HG03175 (cell line): Measurements from ENCODE around the gene TTLL12.
"Not testable (repeated sequence)": the region's sequence is repeated elsewhere in the genome, so short reads cannot be mapped to it uniquely, and the experiment has no call there.

Experiments used
- ATAC-seq: cut with Tn5 transposase; IDR thresholded peaks from one replicate; pipeline ENCODE4 v1.9.1; 2021; ENCODE audit warnings: mild to moderate bottlenecking, moderate library complexity; ENCODE audit not compliant: unreplicated experiment

TTLL12 gene

GRCh38 chr22:43157874-43158546 is 28.9 kb downstream of the TTLL12 start:
- ATAC-seq = no peak

GRCh38 chr22:43156413-43156812 is 30.5 kb downstream of the TTLL12 start:
- no peak for ATAC-seq

GRCh38 chr22:43155789-43156188 is 31.1 kb downstream of the TTLL12 start:
- ATAC-seq = no peak

GRCh38 chr22:43154887-43155536 is 31.9 kb downstream of the TTLL12 start:
- no peak for ATAC-seq

GRCh38 chr22:43153899-43154298 is 33.0 kb downstream of the TTLL12 start:
- no peak for ATAC-seq

- no peak for ATAC-seq
Observed at GRCh38 chr22:43152357-43153071, 34.4 kb downstream of the TTLL12 start.

GRCh38 chr22:43152003-43152356 is 35.0 kb downstream of the TTLL12 start:
- ATAC-seq = no peak

GRCh38 chr22:43151251-43152002 is 35.5 kb downstream of the TTLL12 start, which contains the start of gene TSPO:
TSS of gene TSPO (plus strand) at chr22:43151559. CDS start at chr22:43159239, 7,680 bp downstream.
- no peak for ATAC-seq

- ATAC-seq = no peak
Observed at GRCh38 chr22:43150731-43151206, 36.2 kb downstream of the TTLL12 start.

GRCh38 chr22:43148581-43148980 is 38.4 kb downstream of the TTLL12 start:
- ATAC-seq = no peak

GRCh38 chr22:43147821-43148220 is 39.1 kb downstream of the TTLL12 start:
- ATAC-seq = no peak

GRCh38 chr22:43146332-43146731 is 40.6 kb downstream of the TTLL12 start:
- not testable (repeated sequence) for ATAC-seq

GRCh38 chr22:43145371-43145770 is 41.6 kb downstream of the TTLL12 start:
- ATAC-seq = not testable (repeated sequence)

- no peak for ATAC-seq
Observed at GRCh38 chr22:43144949-43145348, 42.0 kb downstream of the TTLL12 start.

- ATAC-seq = peak; percentile 79
Observed at GRCh38 chr22:43142880-43143562, 43.9 kb downstream of the TTLL12 start, which contains the start of gene MCAT. TSS of gene MCAT (minus strand) at chr22:43143398. CDS start at chr22:43143348, 50 bp downstream.

- no peak for ATAC-seq
Observed at GRCh38 chr22:43136801-43137200, 50.1 kb downstream of the TTLL12 start.

GRCh38 chr22:43136255-43136654 is 50.7 kb downstream of the TTLL12 start:
- ATAC-seq = no peak

GRCh38 chr22:43135565-43135964 is 51.4 kb downstream of the TTLL12 start:
- no peak for ATAC-seq

GRCh38 chr22:43134553-43134952 is 52.4 kb downstream of the TTLL12 start:
- ATAC-seq = no peak

GRCh38 chr22:43133401-43133800 is 53.5 kb downstream of the TTLL12 start:
- no peak for ATAC-seq
